HFFc6 (cell line): ENCODE measurements around the gene CNIH3. TPM values are rescaled to one million over a fixed set of nuclear protein-coding genes. Genes with fewer than 3 reads are reported as not detected.

Experiments
- DNase-seq: peaks from one replicate; pipeline ENCODE4 v3.0.0-alpha.2; 2018
- H3K27ac Mint-ChIP-seq: 2 replicates; pipeline ENCODE4 v1.8.0; 2020; ENCODE audit warnings: mild to moderate bottlenecking, mixed read lengths
- H3K27me3 Mint-ChIP-seq: 2 replicates; pipeline ENCODE4 v1.8.0; 2021; ENCODE audit warnings: mild to moderate bottlenecking, moderate library complexity, mixed read lengths; ENCODE audit not compliant: insufficient read depth
- H3K36me3 Mint-ChIP-seq: 2 replicates; pipeline ENCODE4 v1.8.0; 2021; ENCODE audit warnings: low read depth, mixed read lengths
- H3K4me1 Mint-ChIP-seq: 2 replicates; pipeline ENCODE4 v1.8.0; 2020; ENCODE audit warnings: low read depth, mixed read lengths
- H3K4me3 Mint-ChIP-seq: 2 replicates; pipeline ENCODE4 v1.8.0; 2020; ENCODE audit warnings: mild to moderate bottlenecking, moderate library complexity, mixed read lengths
- H3K9me3 Mint-ChIP-seq: 2 replicates; pipeline ENCODE4 v1.8.0; 2020; ENCODE audit warnings: mild to moderate bottlenecking, mixed read lengths
- CTCF ChIP-seq: fragments of 200-600 bp; sonication (generic); IDR thresholded peaks from 2 replicates; pipeline ENCODE4 v1.5.0; 2021; ENCODE audit warnings: antibody characterized with exemption, mild to moderate bottlenecking
- total RNA-seq, 6 experiments: library from RNA; stranded (reverse); fragmentation: NEBNext Ultra II Directional; extraction: Animal tissue kit (Norgen Biotek cat#: 25700); gene quantifications; 2 replicates in 1 of 6; 3 replicates in 5 of 6; pipeline ENCODE4 v1.2.3, GENCODE V29; 2021

CNIH3 gene
- total RNA-seq, 6 experiments from 2014 or later: 18.6 to 32.3 (median 30.5) TPM

DNA sequence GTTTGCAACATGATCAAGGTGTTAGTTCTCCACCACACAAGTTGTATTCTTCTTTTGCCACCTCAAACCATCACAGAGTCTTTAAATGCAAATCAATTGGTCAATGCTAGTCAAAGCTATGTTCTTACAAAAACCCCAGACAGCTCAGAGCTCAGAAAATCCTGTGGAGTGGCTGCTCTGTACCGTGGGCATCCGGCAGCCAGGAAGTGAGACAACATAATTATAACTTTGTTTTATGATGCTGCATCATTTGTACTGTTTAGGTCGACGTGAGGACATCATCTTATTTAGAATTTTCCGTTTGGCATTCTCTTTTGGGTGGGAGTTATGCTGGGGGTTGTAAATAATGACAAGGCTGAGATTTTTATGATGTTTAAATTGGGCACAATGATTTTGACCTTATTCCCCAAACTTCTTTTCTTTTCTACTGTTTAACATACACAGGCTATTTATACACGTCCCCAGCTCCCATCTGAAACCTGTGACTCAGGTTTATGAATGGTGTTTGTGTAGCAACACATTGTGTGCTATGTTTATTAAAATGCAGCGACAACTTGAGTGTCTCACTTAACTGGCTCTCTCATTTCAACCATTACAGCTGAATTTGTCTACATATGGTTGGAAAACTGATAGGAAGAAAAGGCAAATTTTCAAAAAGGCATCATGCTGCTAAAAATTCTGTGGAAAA lies 124.0 kb downstream of the CNIH3 start:
- Mint-ChIP-seq H3K9me3 (no peaks in the 10 kb centered on the region), H3K4me3 (no peak overlapping the region), H3K4me1 (peaks cover 21% of the 10 kb centered on the region), H3K27me3 (no peaks in the 10 kb centered on the region; the same call in 1 of the 2 replicates), H3K27ac (no peak overlapping the region; the same call in 1 of the 2 replicates), H3K36me3 (peaks cover 42% of the 10 kb centered on the region)
- no peak for DNase-seq
- no peak for TF ChIP-seq CTCF

DNA sequence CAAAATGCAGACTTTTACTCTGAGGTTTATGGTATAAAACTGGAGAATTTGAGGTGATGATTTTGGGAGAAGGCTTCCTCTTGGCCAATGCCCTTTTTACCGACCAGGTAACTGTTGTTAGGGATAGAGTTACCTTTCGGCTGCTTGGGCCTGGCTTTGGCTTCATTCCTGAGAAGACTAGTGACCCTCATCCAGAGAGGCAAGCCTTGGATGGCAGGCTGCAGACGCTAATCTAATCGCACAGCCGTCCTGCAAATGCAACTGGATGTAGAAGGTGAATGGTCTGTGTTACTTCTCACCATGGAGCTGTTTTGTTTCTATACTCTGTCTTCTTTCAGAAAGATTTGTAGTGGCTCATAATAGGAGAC lies 124.6 kb downstream of the CNIH3 start:
- Mint-ChIP-seq H3K36me3 (peaks cover 42% of the 10 kb centered on the region), H3K27ac (no peak overlapping the region), H3K9me3 (no peaks in the 10 kb centered on the region), H3K27me3 (no peaks in the 10 kb centered on the region; the same call in 1 of the 2 replicates), H3K4me3 (no peak overlapping the region), H3K4me1 (peaks cover 23% of the 10 kb centered on the region)
- TF ChIP-seq CTCF: no peak
- no peak for DNase-seq

DNA sequence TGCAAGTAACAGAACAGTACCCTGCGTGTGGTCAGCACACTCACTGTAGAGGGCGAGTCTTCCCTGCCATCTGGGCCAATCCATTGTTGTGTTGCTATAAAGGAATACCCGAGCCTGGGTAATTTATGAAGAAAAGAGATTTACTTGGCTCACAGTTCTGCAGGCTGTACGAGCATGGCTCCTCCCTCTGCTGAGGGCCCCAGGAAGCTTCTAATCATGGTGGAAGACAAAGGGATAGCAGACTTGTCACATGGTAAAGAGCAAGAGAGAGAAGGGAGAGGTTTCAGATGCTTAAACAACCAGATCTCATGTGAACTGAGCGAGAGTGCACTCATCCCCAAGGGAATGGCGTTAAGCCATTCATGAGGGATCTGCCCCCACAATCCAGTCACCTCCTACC lies 126.2 kb downstream of the CNIH3 start:
- TF ChIP-seq CTCF: no peak
- Mint-ChIP-seq H3K4me1 (peaks cover 26% of the 10 kb centered on the region), H3K27ac (no peak overlapping the region), H3K4me3 (no peak overlapping the region), H3K9me3 (no peaks in the 10 kb centered on the region), H3K36me3 (peaks cover 42% of the 10 kb centered on the region), H3K27me3 (no peaks in the 10 kb centered on the region; the same call in 1 of the 2 replicates)
- DNase-seq: no peak

GRCh38 chr1:224743608-224744164 lies 127.6 kb downstream of the CNIH3 start:
- Mint-ChIP-seq H3K27me3 (no peaks in the 10 kb centered on the region; the same call in 1 of the 2 replicates), H3K9me3 (no peaks in the 10 kb centered on the region), H3K36me3 (peaks cover 42% of the 10 kb centered on the region), H3K27ac (no peak overlapping the region), H3K4me3 (no peak overlapping the region), H3K4me1 (peaks cover 22% of the 10 kb centered on the region)
- TF ChIP-seq CTCF: no peak
- DNase-seq: no peak

- H3K36me3 Mint-ChIP-seq: peaks cover 34% of the 10 kb centered on the region
- no peak for DNase-seq
- no peaks in the 10 kb centered on the region for H3K9me3 Mint-ChIP-seq
- no peak for TF ChIP-seq CTCF
- H3K4me3 Mint-ChIP-seq: no peak overlapping the region
- H3K27me3 Mint-ChIP-seq: peaks cover under 1% of the 10 kb centered on the region
- H3K27ac Mint-ChIP-seq: no peak overlapping the region
- H3K4me1 Mint-ChIP-seq: peaks cover 22% of the 10 kb centered on the region
These were observed 128.4 kb downstream of the CNIH3 start for GRCh38 chr1:224744521-224744920.
